ENCODE measurements around the gene LAMC1. TPM values are rescaled to one million over a fixed set of nuclear protein-coding genes. Genes with fewer than 3 reads are reported as not detected.

LAMC1 gene
- total and polyA plus RNA-seq, 2 experiments from 2014 or later: 78.4 to 185 TPM

DNA sequence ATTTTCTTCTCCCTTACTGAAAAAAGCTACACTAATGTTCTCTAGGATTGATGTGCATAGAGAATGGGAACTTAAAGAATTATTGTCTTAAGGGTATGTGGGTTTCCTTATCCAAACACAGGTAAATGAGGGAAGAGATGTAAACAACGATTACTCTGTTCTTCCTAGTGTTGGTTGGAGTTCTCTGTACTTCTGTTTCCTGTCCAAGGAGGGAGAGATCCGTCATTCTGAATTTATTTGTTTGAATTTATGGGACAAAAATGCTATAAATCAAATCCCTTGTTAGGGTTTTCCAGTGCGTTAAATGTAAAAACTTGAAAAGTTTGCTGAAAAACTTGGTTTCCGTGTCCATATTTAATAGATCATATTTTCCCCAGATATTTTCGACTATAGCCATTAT is 29.6 kb downstream of the LAMC1 start:
- Histone ChIP-seq H4K20me1 (ENCODE audit: insufficient read depth, poor library complexity, severe bottlenecking) (peaks cover 4% of the 10 kb centered on the region), H2AFZ (no peak overlapping the region), H3K4me3 (no peak overlapping the region), H3K79me2 (peaks cover 97% of the 10 kb centered on the region), H3K9me3 (ENCODE audit: low read depth) (no peaks in the 10 kb centered on the region), H3K9me2 (replicated peaks; ENCODE audit: insufficient read depth) (no peaks in the 10 kb centered on the region), H3K4me1 (ENCODE audit: insufficient read depth) (peaks cover 6% of the 10 kb centered on the region), H3K36me3 (replicated peaks; ENCODE audit: insufficient read depth, low read depth) (no peaks in the 10 kb centered on the region), H3K4me2 (no peak overlapping the region), H3K27ac (no peak overlapping the region), H3K27me3 (no peaks in the 10 kb centered on the region)
- WGBS (ENCODE audit: low lambda C conversion rate, missing lambda C conversion rate): 79% methylated on average over 5 of the region's 5 CpGs
- TF ChIP-seq EZH2phosphoT487 (IDR thresholded peaks at IDR 0.05; ENCODE audit: low read depth, severe bottlenecking, unreplicated experiment) (no peak), EZH2 (IDR thresholded peaks at IDR 0.05; ENCODE audit: borderline replicate concordance) (no peak)
- TF ChIP-seq, protein P1, sequence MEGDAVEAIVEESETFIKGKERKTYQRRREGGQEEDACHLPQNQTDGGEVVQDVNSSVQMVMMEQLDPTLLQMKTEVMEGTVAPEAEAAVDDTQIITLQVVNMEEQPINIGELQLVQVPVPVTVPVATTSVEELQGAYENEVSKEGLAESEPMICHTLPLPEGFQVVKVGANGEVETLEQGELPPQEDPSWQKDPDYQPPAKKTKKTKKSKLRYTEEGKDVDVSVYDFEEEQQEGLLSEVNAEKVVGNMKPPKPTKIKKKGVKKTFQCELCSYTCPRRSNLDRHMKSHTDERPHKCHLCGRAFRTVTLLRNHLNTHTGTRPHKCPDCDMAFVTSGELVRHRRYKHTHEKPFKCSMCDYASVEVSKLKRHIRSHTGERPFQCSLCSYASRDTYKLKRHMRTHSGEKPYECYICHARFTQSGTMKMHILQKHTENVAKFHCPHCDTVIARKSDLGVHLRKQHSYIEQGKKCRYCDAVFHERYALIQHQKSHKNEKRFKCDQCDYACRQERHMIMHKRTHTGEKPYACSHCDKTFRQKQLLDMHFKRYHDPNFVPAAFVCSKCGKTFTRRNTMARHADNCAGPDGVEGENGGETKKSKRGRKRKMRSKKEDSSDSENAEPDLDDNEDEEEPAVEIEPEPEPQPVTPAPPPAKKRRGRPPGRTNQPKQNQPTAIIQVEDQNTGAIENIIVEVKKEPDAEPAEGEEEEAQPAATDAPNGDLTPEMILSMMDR (IDR thresholded peaks at IDR 0.05; ENCODE audit: poor library complexity): no peak
- no peak for DNase-seq (ENCODE audit: low spot score)

GRCh38 chr1:183058851-183059502 is 35.8 kb downstream of the LAMC1 start:
- WGBS (ENCODE audit: low lambda C conversion rate, missing lambda C conversion rate): 66% methylated on average over 2 of the region's 2 CpGs
- Histone ChIP-seq H3K79me2 (peaks cover 94% of the 10 kb centered on the region), H4K20me1 (ENCODE audit: insufficient read depth, poor library complexity, severe bottlenecking) (peaks cover 5% of the 10 kb centered on the region), H3K27me3 (no peaks in the 10 kb centered on the region), H3K27ac (no peak overlapping the region), H3K36me3 (replicated peaks; ENCODE audit: insufficient read depth, low read depth) (no peaks in the 10 kb centered on the region), H3K9me2 (replicated peaks; ENCODE audit: insufficient read depth) (no peaks in the 10 kb centered on the region), H3K4me1 (ENCODE audit: insufficient read depth) (peaks cover 6% of the 10 kb centered on the region), H3K9me3 (ENCODE audit: low read depth) (no peaks in the 10 kb centered on the region), H3K4me2 (no peak overlapping the region), H2AFZ (no peak overlapping the region), H3K4me3 (no peak overlapping the region)
- TF ChIP-seq, protein P1 (IDR thresholded peaks at IDR 0.05; ENCODE audit: poor library complexity): no peak
- TF ChIP-seq EZH2phosphoT487 (IDR thresholded peaks at IDR 0.05; ENCODE audit: low read depth, severe bottlenecking, unreplicated experiment) (no peak), EZH2 (IDR thresholded peaks at IDR 0.05; ENCODE audit: borderline replicate concordance) (no peak)
- DNase-seq (ENCODE audit: low spot score): no peak

GRCh38 chr1:183061194-183061593 is 38.0 kb downstream of the LAMC1 start:
- H2AFZ ChIP-seq: no peak overlapping the region
- TF ChIP-seq EZH2phosphoT487 (IDR thresholded peaks at IDR 0.05; ENCODE audit: low read depth, severe bottlenecking, unreplicated experiment) (no peak), EZH2 (IDR thresholded peaks at IDR 0.05; ENCODE audit: borderline replicate concordance) (no peak)
- TF ChIP-seq, protein P1 (IDR thresholded peaks at IDR 0.05; ENCODE audit: poor library complexity): no peak
- H3K4me3 ChIP-seq: no peak overlapping the region
- peaks cover 5% of the 10 kb centered on the region for H4K20me1 ChIP-seq (ENCODE audit: insufficient read depth, poor library complexity, severe bottlenecking)
- peaks cover 94% of the 10 kb centered on the region for H3K79me2 ChIP-seq
- no peaks in the 10 kb centered on the region for H3K36me3 ChIP-seq (replicated peaks; ENCODE audit: insufficient read depth, low read depth)
- no peaks in the 10 kb centered on the region for H3K9me3 ChIP-seq (ENCODE audit: low read depth)
- H3K4me2 ChIP-seq: no peak overlapping the region
- H3K9me2 ChIP-seq (replicated peaks; ENCODE audit: insufficient read depth): no peaks in the 10 kb centered on the region
- peak overlapping the region; percentile 6 for H3K27ac ChIP-seq
- DNase-seq (ENCODE audit: low spot score): no peak
- H3K27me3 ChIP-seq: no peaks in the 10 kb centered on the region
- H3K4me1 ChIP-seq (ENCODE audit: insufficient read depth): peaks cover 6% of the 10 kb centered on the region

All from hepatocyte (in vitro differentiated cells).